ENCODE measurements around the gene ZBED4. TPM values are rescaled to one million over a fixed set of nuclear protein-coding genes. Genes with fewer than 3 reads are reported as not detected.

Gene ZBED4
- total and polyA plus RNA-seq, 2 of the 13 experiments (the other 11 are each of a cell fraction or from before 2014, with no cell fraction given) = 5.4 to 9.6 TPM

GRCh38 chr22:49869086-49869830 is 15.6 kb downstream of the ZBED4 start (continued):
- TF ChIP-seq ZNF687 (CRISPR knock-in tag; IDR thresholded peaks at IDR 0.05) (peak; percentile 15; the same call in 1 of the 2 replicates), MXD4 (CRISPR knock-in tag; IDR thresholded peaks at IDR 0.05) (no peak), MED8 (CRISPR knock-in tag; IDR thresholded peaks at IDR 0.05; ENCODE audit: insufficient replicate concordance) (no peak)

GRCh38 chr22:49869845-49870712 is 16.4 kb downstream of the ZBED4 start:
- Histone ChIP-seq H4K20me1 (ENCODE audit: insufficient read depth, low read length) (peaks cover 11% of the 10 kb centered on the region; the same call in 1 of the 2 replicates), H3K4me2 (ENCODE audit: low read depth, low read length) (no peak overlapping the region), H3K4me3 (replicated peaks in 1 of 3; ENCODE audit: insufficient read depth in 1 of 3, low read depth in 2 of 3, low read length in 3 of 3) (no peak overlapping the region), H3K27me3 (ENCODE audit: control insufficient read depth in 1 of 2, insufficient read depth in 2 of 2, low read length in 2 of 2) (no peaks in the 10 kb centered on the region), H3K9ac (ENCODE audit: insufficient read depth, low read depth, low read length) (no peak overlapping the region), H3K27ac (ENCODE audit: extremely low read length, insufficient read depth, low read length) (no peak overlapping the region), H3K79me2 (ENCODE audit: insufficient read depth, low read length) (peaks cover 76% of the 10 kb centered on the region), H3K4me1 (ENCODE audit: insufficient read depth, low read length) (peaks cover 40% of the 10 kb centered on the region), H3K9me3 (ENCODE audit: low read length) (peaks cover 14% of the 10 kb centered on the region), H2AFZ (ENCODE audit: low read length) (no peak overlapping the region), H3K36me3 (replicated peaks in 1 of 2; ENCODE audit: control insufficient read depth in 1 of 2, insufficient read depth in 2 of 2, low read length in 2 of 2) (no peaks in the 10 kb centered on the region; a peak in 1 of 5 replicates)
- 98% methylated on average over 13 of the region's 14 CpGs for WGBS (ENCODE audit: low lambda C conversion rate)
- in situ Hi-C loops (cut with HindIII; ENCODE audit: extremely low pct_ligation_motif_present, low pct_unique_long_range_greater_than_20kb) = no loop called here
- DNase-seq (ENCODE audit: low spot score) (no peak), ATAC-seq (no peak), FAIRE-seq (no peak)
- BruUV-seq (replicated peaks) = no TSS peak
- intact Hi-C loops (cut with micrococcal nuclease; ENCODE audit: unreplicated experiment) = loop anchor here (1.0 kb wide), 1 partner anchor 48 kb away; the partner anchor contains the start of genes ALG12 and CRELD2
- POLR2A ChIA-PET = no interaction called here
- CTCF ChIA-PET (ENCODE audit: low intra/inter-chr PET ratio, low total read pairs) = no interaction called here
- TF ChIP-seq MNT (IDR thresholded peaks at IDR 0.05) = peak; percentile 80
- TF ChIP-seq MED13 (CRISPR knock-in tag; IDR thresholded peaks at IDR 0.05) = no peak
- TF ChIP-seq HCFC1 (IDR thresholded peaks at IDR 0.05; ENCODE audit: low read depth, low read length) = no peak
- no peak for TF ChIP-seq TIGD3 (CRISPR knock-in tag; IDR thresholded peaks at IDR 0.05; ENCODE audit: borderline replicate concordance)
- TF ChIP-seq ADNP (CRISPR knock-in tag; IDR thresholded peaks at IDR 0.05) = 0 out of 2 replicates have a peak, but pooled peaks have one; percentile 32
- no peak for TF ChIP-seq ZNF749 (CRISPR knock-in tag; IDR thresholded peaks at IDR 0.05; ENCODE audit: borderline replicate concordance)
- no peak for TF ChIP-seq CHD2 (IDR thresholded peaks at IDR 0.05; ENCODE audit: low read depth, low read length)
- no peak for TF ChIP-seq ZSCAN5A (CRISPR knock-in tag; IDR thresholded peaks at IDR 0.05; ENCODE audit: borderline replicate concordance)

Measured in HepG2 (cell line).